ENCODE data around the gene TTLL12. TPM values are rescaled to one million over a fixed set of nuclear protein-coding genes. Genes with fewer than 3 reads are reported as not detected.

The TTLL12 gene
- total and polyA plus RNA-seq, 2 experiments from 2014 or later = 46.7 to 147 TPM

- TF ChIP-seq REST (IDR thresholded peaks at IDR 0.05; ENCODE audit: unreplicated experiment) (no peak), ZNF331 (CRISPR knock-in tag; IDR thresholded peaks at IDR 0.05; ENCODE audit: low read depth) (no peak), CTCF (conservative IDR thresholded peaks at IDR 0.05; ENCODE audit: low read depth in 2 of 2) (no peak)
Observed at GRCh38 chr22:43173976-43174720, 12.8 kb downstream of the TTLL12 start (continued).

- Mint-ChIP-seq H3K4me3 (no peak overlapping the region), H3K4me1 (no peaks in the 10 kb centered on the region), H3K27ac (no peak overlapping the region), H3K9me3 (no peaks in the 10 kb centered on the region; the same call in 2 of the 3 replicates), H3K27me3 (ENCODE audit: insufficient read depth, low read depth, poor library complexity) (peaks cover 6% of the 10 kb centered on the region), H3K36me3 (ENCODE audit: low read depth) (peaks cover 74% of the 10 kb centered on the region)
- Histone ChIP-seq H3F3A (replicated peaks; ENCODE audit: low read depth) (no peaks in the 10 kb centered on the region), H3K9me2 (ENCODE audit: insufficient read depth) (no peaks in the 10 kb centered on the region), H3K79me2 (replicated peaks; ENCODE audit: insufficient read depth) (no peaks in the 10 kb centered on the region), H4K20me1 (replicated peaks; ENCODE audit: insufficient read depth) (no peaks in the 10 kb centered on the region), H3K4me3 (no peak overlapping the region), H3K4me1 (ENCODE audit: insufficient read depth) (no peaks in the 10 kb centered on the region), H3K36me3 (ENCODE audit: insufficient read depth) (peaks cover 13% of the 10 kb centered on the region; the same call in 1 of the 2 replicates), H3K4me2 (no peak overlapping the region), H3K27ac (ENCODE audit: low read depth) (no peak overlapping the region), H2AFZ (no peak overlapping the region), H3K27me3 (ENCODE audit: insufficient read depth) (no peaks in the 10 kb centered on the region)
- ATAC-seq (no peak), DNase-seq (ENCODE audit: low spot score) (no peak)
- no peak for TF ChIP-seq ZNF114 (CRISPR knock-in tag; IDR thresholded peaks at IDR 0.05)
- no peak for TF ChIP-seq REST (IDR thresholded peaks at IDR 0.05; ENCODE audit: unreplicated experiment)
- TF ChIP-seq ETS1 (IDR thresholded peaks at IDR 0.05) = no peak
- no peak for TF ChIP-seq ZNF331 (CRISPR knock-in tag; IDR thresholded peaks at IDR 0.05; ENCODE audit: low read depth)
- no peak for TF ChIP-seq ZNF462 (CRISPR knock-in tag; IDR thresholded peaks at IDR 0.05)
Observed at GRCh38 chr22:43173566-43173965, 13.4 kb downstream of the TTLL12 start.

All from GM23338 (cell line).